Subcutaneous abdominal adipose tissue (tissue), 5 donors: ENCODE data around the gene SLC1A2.
A peak's percentile ranks its signal among the peaks of the same experiment; 100 is the strongest.

Source experiments
- H3K27ac ChIP-seq: one replicate; pipeline ENCODE4 v1.7.0; 2013; ENCODE audit warnings: low read depth, mild to moderate bottlenecking, inconsistent platforms, low read length, moderate library complexity
- H3K27me3 ChIP-seq, 5 donors: one replicate each; pipeline ENCODE4 v1.7.0; 2013; ENCODE audit warnings: low read length in 5 of 5, inconsistent platforms in 1 of 5; ENCODE audit not compliant: control insufficient read depth in 5 of 5, insufficient read depth in 4 of 5
- H3K36me3 ChIP-seq, 5 donors: one replicate each; pipeline ENCODE4 v1.7.0; 2013; ENCODE audit warnings: low read length in 5 of 5; ENCODE audit not compliant: control insufficient read depth in 5 of 5, insufficient read depth in 5 of 5
- H3K4me1 ChIP-seq, 5 donors: one replicate each; pipeline ENCODE4 v1.7.0; 2013; ENCODE audit warnings: low read length in 5 of 5, mild to moderate bottlenecking in 3 of 5, moderate library complexity in 1 of 5; ENCODE audit not compliant: control insufficient read depth in 5 of 5, insufficient read depth in 5 of 5
- H3K4me3 ChIP-seq, 5 donors: one replicate each; pipeline ENCODE4 v1.7.0; 2013; ENCODE audit warnings: low read length in 5 of 5, low read depth in 1 of 5
- H3K9ac ChIP-seq, 5 donors: one replicate each; pipeline ENCODE4 v1.7.0; 2013; ENCODE audit warnings: low read length in 5 of 5, mild to moderate bottlenecking in 4 of 5, moderate library complexity in 3 of 5
- H3K9me3 ChIP-seq, 5 donors: one replicate each; pipeline ENCODE4 v1.7.0; 2013; ENCODE audit warnings: low read length in 5 of 5; ENCODE audit not compliant: control insufficient read depth in 5 of 5
- donor health status: healthy.
- donor health status: healthy.
- donor health status: healthy.
- donor health status: healthy.
- donor health status: healthy.

SLC1A2 gene

GRCh38 chr11:35432464-35432863 lies 13.1 kb upstream of the SLC1A2 start:
- Histone ChIP-seq H3K27me3 (peaks cover 0 to 7% (median 3%) of the 10 kb centered on the region in 5 donors), H3K36me3 (peaks cover 0 to 10% (median 0%) of the 10 kb centered on the region in 5 donors)

GRCh38 chr11:35427071-35427470 lies 7.7 kb upstream of the SLC1A2 start:
- Histone ChIP-seq H3K4me3 (no peak overlapping the region), H3K9me3 (no peaks in the 10 kb centered on the region), H3K27ac (no peak overlapping the region), H3K9ac (no peak overlapping the region), H3K36me3 (peaks cover 0 to 3% (median 0%) of the 10 kb centered on the region in 5 donors), H3K27me3 (peaks cover 0 to 17% (median 12%) of the 10 kb centered on the region in 5 donors), H3K4me1 (peaks cover 0 to 5% (median 4%) of the 10 kb centered on the region in 5 donors)

More at GRCh38 chr11:35432464-35432863, 13.1 kb upstream of the SLC1A2 start:
- Histone ChIP-seq H3K9me3 (no peaks in the 10 kb centered on the region), H3K27ac (no peak overlapping the region), H3K4me3 (no peak overlapping the region), H3K4me1 (peaks cover 0 to under 1% (median 0%) of the 10 kb centered on the region in 5 donors), H3K9ac (no peak overlapping the region)

GRCh38 chr11:35426351-35426750 lies 7.0 kb upstream of the SLC1A2 start:
- no peak overlapping the region for H3K9ac ChIP-seq
- H3K27me3 ChIP-seq: peaks cover 7 to 20% (median 14%) of the 10 kb centered on the region in 5 donors
- no peaks in the 10 kb centered on the region for H3K9me3 ChIP-seq
- peaks cover 0 to 5% (median 4%) of the 10 kb centered on the region in 5 donors for H3K4me1 ChIP-seq
- H3K4me3 ChIP-seq: no peak overlapping the region
- no peaks in the 10 kb centered on the region for H3K36me3 ChIP-seq
- no peak overlapping the region for H3K27ac ChIP-seq

- no peak overlapping the region for H3K9ac ChIP-seq
- H3K27me3 ChIP-seq: peaks cover 9 to 24% (median 14%) of the 10 kb centered on the region in 5 donors
- peaks cover 0 to 5% (median 4%) of the 10 kb centered on the region in 5 donors for H3K4me1 ChIP-seq
- H3K4me3 ChIP-seq: no peak overlapping the region
- no peaks in the 10 kb centered on the region for H3K36me3 ChIP-seq
- H3K9me3 ChIP-seq: no peaks in the 10 kb centered on the region
- H3K27ac ChIP-seq: no peak overlapping the region
Observed at GRCh38 chr11:35425603-35426212, 6.3 kb upstream of the SLC1A2 start.

GRCh38 chr11:35424157-35424940 lies 5.0 kb upstream of the SLC1A2 start:
- Histone ChIP-seq H3K36me3 (no peaks in the 10 kb centered on the region), H3K9me3 (no peaks in the 10 kb centered on the region), H3K9ac (no peak overlapping the region), H3K27ac (no peak overlapping the region), H3K27me3 (peaks cover 16 to 34% (median 22%) of the 10 kb centered on the region in 5 donors), H3K4me3 (no peak overlapping the region), H3K4me1 (peaks cover 0 to 16% (median 15%) of the 10 kb centered on the region in 5 donors)

- peaks cover 26 to 68% (median 32%) of the 10 kb centered on the region in 5 donors for H3K27me3 ChIP-seq
- H3K36me3 ChIP-seq: no peaks in the 10 kb centered on the region
- H3K4me1 ChIP-seq: peaks cover 0 to 25% (median 20%) of the 10 kb centered on the region in 5 donors
- no peaks in the 10 kb centered on the region for H3K9me3 ChIP-seq
- H3K27ac ChIP-seq: no peak overlapping the region
- no peak overlapping the region for H3K9ac ChIP-seq
- H3K4me3 ChIP-seq: peak overlapping the region in 4 of 5 donors; percentile 27 to 67 (median 46)
Observed at GRCh38 chr11:35420371-35420770, 1.0 kb upstream of the SLC1A2 start.

GRCh38 chr11:35419830-35420333 lies 524 bp upstream of the SLC1A2 start:
- Histone ChIP-seq H3K4me1 (peaks cover 0 to 25% (median 20%) of the 10 kb centered on the region in 5 donors), H3K4me3 (peak overlapping the region; percentile 42 to 69 (median 57)), H3K36me3 (no peaks in the 10 kb centered on the region), H3K9me3 (no peaks in the 10 kb centered on the region), H3K9ac (no peak overlapping the region), H3K27ac (no peak overlapping the region), H3K27me3 (peaks cover 26 to 68% (median 31%) of the 10 kb centered on the region in 5 donors)

GRCh38 chr11:35418282-35419183 lies 825 bp downstream of the SLC1A2 start:
- Histone ChIP-seq H3K27ac (no peak overlapping the region), H3K4me3 (peak overlapping the region in 3 of 5 donors; percentile 51 to 69 (median 67)), H3K9me3 (no peaks in the 10 kb centered on the region), H3K9ac (no peak overlapping the region), H3K4me1 (peaks cover 0 to 25% (median 20%) of the 10 kb centered on the region in 5 donors), H3K27me3 (peaks cover 26 to 64% (median 28%) of the 10 kb centered on the region in 5 donors), H3K36me3 (no peaks in the 10 kb centered on the region)

GRCh38 chr11:35415487-35415886 lies 3.9 kb downstream of the SLC1A2 start:
- Histone ChIP-seq H3K36me3 (no peaks in the 10 kb centered on the region), H3K4me1 (peaks cover 0 to 25% (median 20%) of the 10 kb centered on the region in 5 donors), H3K9ac (no peak overlapping the region), H3K9me3 (no peaks in the 10 kb centered on the region), H3K27me3 (peaks cover 14 to 42% (median 19%) of the 10 kb centered on the region in 5 donors), H3K4me3 (no peak overlapping the region), H3K27ac (no peak overlapping the region)
